Measurements from ENCODE around the gene MAMDC4.
"Not testable (repeated sequence)": the region's sequence is repeated elsewhere in the genome, so short reads cannot be mapped to it uniquely, and the experiment has no call there.

Gene MAMDC4

DNA sequence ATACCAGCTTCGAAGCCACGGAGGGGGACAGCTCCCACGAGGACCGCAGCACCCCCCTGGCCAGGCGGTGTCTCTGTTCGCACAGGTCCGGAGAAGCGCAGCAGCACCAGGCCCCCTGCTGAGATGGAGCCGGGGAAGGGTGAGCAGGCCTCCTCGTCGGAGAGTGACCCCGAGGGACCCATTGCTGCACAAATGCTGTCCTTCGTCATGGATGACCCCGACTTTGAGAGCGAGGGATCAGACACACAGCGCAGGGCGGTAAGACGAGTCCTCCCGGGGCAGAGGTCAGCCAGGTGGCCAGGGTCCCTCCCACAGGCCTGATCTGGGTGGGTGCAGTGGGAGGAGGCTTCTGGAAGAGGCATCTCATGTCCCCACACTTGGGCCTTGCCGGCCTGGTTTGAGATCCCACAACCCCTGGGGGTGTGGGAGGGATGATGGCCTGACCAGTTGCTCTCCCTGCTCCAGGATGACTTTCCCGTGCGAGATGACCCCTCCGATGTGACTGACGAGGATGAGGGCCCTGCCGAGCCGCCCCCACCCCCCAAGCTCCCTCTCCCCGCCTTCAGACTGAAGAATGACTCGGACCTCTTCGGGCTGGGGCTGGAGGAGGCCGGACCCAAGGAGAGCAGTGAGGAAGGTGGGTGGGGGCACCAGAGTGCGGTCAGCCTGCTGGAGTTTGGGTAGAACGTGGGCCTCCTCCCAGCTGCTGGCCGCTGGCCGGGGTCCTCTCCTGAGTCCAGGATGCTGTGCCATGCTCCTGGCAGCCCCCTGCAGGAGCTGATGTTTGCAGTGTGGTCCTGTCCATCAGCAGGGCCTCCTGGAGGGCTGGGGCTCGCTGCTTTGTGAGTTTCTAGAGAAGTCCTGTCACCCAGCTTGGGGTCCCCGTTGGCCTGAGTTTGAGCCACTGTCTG, 12.7 kb upstream of the MAMDC4 start:
- DNase-seq (ENCODE audit: low spot score) = no peak

DNA sequence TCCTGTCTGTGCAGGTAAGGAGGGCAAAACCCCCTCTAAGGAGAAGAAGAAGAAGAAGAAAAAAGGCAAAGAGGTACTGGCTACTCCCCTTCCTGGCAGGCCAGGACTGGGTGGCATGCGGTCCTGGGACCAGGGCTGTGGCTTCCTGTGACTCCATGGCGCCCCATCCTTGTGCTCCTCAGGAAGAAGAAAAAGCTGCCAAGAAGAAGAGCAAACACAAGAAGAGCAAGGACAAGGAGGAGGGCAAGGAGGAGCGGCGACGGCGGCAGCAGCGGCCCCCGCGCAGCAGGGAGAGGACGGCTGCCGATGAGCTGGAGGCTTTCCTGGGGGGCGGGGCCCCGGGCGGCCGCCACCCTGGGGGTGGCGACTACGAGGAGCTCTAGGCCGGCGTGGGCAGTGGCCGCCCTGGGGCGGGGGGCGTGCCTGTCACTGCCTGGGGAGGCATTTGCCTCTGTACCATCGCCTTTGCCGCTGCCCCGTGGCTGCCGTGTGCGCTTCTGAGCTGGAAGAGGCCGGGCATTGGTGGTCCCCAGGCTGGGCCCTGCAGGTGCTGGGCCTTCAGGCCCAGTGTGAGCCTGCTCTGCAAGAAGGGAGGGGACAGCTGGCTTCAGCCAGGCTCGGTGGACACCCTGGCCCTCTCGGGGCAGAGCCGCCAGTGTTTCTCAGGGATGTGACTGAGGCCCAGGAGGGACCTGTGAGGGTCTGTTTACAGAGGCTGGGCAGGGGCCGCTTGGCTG, 11.8 kb upstream of the MAMDC4 start:
- DNase-seq (ENCODE audit: low spot score) = no peak

DNA sequence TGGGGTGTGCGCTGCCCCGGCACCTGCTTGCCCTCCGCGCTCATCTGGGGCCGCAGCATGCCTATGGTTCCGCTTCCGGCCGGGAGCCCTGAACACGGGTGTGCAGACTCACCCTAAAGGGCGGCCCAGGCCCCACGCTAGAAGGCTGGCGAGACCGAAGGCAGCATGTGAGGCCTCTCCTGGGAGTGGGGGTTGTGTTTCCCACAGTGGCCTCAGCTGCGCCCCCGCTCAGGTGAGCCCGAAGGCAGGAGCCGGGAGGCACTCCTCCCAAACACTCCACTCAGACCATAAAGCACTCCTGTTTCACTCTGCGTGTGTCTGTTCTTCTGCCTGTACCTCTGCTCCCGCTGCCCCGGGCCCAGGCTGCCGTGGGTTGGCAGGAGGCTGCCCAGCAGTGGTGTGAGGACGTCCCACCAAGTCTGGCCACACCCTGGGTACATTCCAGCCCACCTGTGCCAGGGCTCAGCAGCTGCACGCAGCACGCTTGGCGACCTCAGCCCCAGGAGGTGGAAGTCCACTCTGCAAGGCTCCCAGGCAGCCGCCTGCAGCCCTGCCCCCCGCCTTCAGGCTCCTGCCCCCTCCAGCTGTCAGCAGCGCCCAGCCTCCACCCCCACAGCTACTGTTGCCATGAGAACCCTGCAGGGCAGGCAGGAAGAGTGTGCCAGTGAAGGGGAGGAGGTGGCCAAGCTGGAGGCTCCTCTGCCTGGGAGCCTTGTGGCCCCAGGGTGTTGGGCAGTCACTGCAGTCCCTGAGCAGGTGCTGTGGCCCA, 11.1 kb upstream of the MAMDC4 start:
- no peak for DNase-seq (ENCODE audit: low spot score)

DNA sequence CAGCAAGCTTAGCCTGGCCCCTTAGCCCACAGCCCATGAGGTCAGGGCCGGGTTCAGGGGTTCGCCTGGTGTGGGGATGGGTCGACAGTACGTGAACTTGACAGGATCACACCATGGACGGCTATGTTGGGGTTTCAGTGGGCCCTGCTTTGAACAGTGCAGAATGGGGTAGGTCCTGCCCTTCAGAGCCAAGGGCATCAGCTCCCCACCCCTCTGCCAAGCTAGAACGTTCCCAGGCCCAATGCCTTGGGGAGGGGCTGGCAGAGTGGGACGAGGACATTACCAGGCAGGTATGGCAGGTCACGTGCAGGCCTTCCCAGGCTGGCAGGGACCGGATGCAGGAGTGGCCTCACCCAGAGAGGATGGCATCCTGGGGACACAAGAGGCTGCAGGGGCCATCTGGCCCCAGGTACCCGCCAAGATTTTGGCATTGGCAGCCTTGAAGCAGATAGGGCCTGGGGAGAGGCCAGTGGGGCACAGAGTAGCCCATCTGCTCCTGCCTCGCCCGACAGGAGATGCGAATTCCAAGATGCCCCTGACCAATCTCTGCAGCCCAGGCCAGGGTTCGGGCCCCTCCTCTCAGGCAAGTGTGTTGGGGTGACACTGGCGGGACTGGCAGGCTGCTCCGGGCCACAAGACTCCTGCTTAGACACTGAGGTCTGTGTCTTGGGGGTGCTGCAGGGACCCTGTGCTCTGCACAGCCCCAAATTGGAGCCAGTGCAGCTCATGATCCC, 10.3 kb upstream of the MAMDC4 start:
- DNase-seq (ENCODE audit: low spot score) = not testable (repeated sequence)

DNA sequence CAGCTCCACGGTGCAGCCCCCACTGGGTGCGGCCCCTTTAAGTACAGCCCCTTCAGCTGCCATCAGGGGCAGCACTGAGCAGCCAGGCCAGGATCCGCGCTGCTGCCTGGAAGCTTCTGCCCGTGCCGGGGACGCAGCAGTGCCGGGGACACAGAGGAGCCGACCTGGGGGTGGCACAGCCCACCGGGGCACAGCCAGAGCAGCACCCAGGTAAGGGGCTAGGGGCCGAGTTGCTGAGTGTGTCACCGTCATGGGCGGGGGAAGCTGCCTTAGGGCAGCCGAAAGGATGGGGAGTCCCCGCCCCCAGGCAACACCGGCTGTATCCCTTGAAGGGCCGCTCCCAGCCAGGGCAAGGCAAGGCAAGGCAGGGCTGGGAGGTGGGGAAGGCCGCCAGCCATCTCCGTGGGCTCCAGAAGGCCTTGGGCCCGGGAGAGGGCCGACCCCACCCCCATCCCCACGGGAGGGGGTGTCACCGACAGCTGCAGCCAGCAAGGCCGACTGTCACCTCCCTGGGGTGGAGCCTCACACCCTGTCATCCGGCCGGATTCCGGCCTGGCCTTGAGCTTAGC, 9.7 kb upstream of the MAMDC4 start, which contains the start of gene AJM1:
Gene AJM1, plus strand, starts transcription at position 99 of the 569 bp plus-strand sequence. CDS start 1,937 bp downstream, outside the sequence.
- peak; percentile 79 for DNase-seq (ENCODE audit: low spot score)

DNA sequence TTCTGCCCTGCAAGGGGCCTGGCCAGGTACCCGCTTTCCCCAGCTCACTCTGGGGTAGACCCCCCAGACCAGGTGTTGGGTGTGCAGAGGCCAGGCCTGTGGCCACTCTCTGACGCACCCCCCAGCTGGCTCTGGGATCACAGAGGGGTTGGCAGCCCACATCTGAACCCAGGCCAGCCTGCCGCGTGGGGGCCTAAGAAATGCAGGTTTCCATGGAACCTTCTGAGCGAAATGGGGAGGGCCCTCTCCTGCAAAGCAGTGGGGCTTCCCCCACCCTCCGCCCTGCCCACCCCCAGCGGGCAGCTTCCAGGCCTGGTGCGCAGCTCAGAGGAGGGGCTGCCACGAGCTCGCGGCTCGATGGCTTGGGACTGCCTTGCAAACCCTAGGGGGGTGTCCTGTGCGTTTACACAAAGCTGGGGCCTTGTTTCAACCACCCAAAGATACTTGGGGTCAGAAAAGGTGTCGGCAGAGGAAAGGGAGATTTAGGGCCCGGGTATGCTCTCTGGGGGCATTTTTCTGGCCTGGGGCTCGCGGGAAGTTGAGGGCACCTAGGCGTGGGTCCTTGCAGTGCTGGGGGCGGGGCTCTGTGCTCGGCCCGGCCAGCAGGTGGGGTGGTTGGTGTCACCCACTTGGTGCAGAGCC, 8.9 kb upstream of the MAMDC4 start:
- not testable (repeated sequence) for DNase-seq (ENCODE audit: low spot score)

DNA sequence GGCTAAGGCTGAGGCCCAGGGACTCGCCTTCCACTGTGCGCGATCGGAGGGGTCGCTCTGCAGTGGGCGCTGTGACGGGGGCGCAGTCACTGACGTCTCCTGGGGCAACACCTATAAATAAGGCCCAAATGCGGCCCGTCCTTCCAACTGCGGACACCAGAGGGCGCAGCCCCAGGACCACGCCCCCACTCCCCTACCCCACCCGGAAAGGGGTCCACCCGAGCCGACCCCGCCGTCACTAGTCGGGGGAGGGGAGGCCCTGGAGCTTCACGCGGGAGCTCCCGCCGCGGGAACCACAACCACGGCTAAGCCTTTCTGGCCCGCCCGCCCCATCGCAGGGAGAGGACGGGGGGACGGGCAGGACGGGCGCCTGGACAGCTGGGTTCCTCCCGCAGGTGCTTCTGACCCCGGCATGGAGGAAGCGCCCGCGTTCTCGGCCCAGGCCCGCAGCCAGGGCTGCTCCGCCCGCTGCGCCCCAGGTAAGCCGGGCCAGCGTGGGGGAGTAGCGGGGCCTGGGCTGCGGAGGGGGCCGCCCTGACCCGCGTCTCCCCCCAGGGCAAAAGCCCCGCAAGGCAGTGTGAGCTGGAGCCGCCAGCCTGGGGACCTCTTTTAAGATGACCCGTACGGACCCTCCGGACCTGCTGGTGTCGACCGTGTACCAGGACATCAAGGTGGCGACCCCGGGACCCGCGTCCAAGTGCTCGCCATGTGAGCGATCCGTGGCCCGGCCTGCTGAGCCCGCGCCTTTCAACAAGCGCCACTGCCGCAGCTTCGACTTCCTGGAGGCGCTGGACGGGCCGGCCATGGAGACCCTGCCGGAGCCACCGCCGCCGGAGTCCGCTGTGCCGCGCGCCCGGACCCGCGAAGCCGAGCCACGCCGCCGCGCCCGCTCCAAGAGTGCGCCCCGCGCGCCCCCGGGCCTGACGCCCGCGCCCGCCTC, 8.1 kb upstream of the MAMDC4 start:
- DNase-seq (ENCODE audit: low spot score) = peak; percentile 59

DNA sequence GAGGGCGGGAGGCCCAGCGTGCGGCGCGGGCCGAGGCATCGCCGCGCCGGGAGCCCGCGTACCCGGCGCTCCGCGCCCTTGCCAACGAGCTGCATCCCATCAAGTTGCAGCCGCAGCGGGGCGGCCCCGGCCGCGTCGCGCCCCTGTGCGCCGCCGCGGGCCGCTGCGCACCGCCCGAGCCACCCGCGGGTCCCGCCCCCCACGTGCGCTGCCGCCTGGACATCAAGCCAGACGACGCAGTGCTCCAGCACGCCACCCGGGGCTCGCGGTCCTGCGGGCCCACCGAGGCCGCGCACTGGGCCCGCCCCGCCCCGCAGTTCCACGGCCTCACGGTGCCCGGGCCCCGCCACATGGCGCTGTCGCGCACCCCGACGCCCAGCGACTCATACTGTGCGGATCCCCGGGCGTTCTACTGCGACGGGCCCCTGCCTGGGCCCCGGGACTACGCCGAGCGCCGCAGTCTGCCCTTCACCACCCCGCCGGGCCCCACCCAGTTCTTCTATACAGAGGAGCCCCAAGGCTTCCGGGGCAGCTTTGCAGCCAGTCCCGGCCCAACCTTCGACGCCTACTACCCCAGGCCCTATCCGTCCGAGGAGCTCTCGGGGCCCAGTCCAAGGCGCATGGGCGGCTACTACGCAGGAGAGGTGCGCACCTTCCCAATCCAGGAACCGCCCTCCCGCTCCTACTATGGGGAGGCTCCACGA, 7.2 kb upstream of the MAMDC4 start:
- no peak for DNase-seq (ENCODE audit: low spot score)

DNA sequence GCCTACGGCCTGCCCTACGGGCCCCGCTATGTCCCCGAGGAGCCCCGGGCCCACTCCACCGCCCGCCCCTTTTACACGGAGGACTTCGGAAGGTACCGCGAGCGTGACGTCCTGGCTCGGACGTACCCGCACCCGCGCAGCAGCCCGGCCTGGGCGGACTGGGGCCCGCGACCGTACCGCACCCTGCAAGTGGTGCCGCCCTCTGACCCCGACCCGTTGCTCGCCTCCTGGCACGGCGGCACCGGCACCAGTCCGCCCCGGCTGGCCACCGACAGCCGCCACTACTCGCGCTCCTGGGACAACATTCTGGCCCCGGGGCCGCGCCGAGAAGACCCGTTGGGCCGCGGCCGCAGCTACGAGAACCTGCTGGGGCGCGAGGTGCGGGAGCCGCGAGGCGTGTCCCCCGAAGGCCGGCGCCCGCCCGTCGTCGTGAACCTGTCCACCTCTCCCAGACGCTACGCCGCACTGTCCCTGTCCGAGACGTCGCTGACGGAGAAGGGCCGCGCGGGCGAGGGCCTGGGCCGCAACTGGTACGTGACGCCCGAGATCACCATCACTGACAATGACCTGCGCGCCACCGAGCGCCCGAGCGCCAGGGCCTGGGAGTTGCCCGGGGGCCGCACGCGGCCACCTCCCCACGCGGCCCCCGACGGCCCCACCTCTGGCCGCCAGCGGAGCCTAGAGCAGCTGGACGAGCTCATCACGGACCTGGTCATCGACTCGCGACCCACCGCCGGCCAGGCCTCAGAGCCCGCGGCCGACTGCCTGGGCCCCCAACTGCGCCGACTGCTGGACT, 6.5 kb upstream of the MAMDC4 start:
- DNase-seq (ENCODE audit: low spot score) = no peak

DNA sequence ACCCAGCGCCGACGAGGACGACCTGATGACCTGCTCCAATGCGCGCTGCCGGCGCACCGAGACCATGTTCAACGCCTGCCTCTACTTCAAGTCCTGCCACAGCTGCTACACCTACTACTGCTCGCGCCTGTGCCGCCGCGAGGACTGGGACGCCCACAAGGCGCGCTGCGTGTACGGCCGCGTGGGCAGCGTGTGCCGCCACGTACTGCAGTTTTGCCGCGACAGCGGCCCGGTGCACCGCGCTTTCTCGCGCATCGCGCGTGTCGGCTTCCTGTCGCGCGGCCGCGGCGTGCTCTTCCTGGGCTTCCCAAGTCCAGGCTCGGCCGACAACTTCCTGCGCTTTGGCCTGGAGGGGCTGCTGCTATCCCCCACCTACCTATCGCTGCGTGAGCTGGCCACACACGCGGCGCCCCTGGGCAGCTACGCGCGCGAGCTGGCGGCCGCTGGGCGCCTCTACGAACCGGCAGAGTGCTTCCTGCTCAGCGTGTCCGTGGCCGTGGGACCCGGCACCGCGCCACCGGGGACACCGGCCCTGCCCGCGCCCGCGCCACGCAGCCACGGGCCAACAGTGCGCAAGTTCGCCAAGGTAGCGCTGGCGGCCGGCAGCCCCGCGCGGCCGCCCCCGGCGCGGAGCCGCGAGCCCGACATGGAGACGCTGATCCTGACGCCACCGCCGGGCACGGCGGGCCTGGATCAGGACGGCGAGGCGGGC, 5.6 kb upstream of the MAMDC4 start:
- no peak for DNase-seq (ENCODE audit: low spot score)

DNA sequence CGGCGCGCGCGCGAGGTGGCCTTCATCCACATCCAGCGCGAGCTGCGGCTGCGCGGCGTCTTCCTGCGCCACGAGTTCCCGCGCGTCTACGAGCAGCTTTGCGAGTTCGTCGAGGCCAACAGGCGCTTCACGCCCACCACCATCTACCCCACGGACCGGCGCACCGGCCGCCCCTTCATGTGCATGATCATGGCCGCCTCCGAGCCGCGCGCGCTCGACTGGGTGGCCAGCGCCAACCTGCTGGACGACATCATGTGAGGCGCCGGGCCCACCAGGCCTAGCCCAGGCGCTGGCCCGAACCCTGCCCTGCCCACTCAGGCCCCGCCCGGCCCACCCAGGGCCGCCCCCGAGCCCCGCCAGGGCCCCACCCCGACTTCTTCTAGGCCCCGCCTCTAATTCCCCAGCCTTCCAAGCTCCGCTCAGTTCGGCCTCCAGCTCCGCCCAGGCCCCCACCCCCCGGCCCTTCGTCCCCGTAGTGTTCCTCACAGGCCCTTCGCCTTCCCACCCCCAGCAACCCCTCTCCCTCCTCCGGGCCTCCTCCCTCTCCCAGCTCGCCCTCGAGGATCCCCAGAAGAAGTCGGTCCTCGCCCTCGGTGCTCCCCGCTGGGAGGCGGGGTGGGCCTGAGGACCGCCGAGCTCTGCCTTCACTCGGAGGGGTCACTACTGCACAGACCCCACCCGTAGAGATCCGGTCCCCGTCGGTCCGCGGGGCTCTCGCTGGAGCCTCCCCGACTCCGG, 4.9 kb upstream of the MAMDC4 start:
- peak; percentile 42 for DNase-seq (ENCODE audit: low spot score)

DNA sequence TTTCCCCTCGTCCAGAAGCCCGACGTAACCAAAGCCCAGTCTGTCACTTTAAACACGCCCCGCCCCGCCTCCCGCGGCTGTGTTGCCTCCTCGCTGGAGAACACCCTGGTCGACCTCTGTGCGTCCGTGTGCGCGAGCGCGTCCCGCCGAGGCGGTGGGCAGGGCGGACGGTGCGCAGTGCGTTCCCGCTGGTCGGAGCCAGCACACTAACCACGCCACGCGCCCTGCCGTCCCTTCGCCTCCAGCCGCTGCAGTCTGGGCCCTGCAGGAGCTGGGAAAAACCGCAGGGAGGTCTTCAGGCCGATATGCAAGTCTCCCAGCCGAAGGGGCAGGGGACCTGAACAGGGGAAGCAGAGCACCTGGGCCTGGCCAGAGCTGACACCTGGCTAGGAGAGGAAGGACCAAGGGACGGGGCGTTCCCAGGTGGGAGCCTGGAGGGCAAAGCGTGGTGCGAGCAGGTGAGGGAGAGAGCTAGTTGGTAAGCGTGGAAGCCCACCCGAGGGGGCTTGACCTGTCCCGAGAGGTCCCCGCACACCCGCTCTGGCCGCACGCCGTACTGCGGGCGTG, 4.2 kb upstream of the MAMDC4 start:
- peak; percentile 87 for DNase-seq (ENCODE audit: low spot score)

DNA sequence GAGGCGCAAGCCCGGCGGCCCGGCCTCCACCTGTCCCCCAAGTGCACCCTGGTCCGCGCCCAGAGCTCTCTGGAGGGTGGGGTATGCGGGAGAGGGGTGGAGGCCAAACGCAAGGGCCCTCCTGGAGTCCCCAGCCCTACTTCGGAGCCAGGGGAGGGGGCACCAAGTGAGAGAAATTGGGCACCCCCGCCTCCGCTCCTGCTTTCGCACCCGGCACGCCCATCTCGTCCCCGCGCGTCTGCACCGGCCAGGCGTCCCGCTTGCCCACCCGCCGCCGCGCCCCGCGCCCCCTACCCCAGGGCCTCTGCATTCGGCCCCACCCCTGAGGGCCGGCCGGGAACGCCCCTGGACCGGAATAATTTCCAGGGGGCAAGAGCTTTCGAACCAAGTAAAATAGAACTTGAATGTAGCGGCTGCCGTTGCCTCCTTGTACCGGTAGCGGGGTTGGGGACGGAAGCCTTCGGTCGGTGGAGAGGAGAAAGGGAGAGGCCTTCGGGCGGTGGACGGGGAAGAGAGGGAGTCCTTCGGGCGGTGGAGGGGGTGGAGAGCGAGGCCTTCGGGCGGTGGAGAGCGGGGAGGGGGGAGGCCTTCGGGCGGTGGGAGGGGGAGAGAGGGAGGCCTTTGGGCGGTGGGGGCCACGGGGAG, 3.6 kb upstream of the MAMDC4 start:
- peak; percentile 36 for DNase-seq (ENCODE audit: low spot score)

DNA sequence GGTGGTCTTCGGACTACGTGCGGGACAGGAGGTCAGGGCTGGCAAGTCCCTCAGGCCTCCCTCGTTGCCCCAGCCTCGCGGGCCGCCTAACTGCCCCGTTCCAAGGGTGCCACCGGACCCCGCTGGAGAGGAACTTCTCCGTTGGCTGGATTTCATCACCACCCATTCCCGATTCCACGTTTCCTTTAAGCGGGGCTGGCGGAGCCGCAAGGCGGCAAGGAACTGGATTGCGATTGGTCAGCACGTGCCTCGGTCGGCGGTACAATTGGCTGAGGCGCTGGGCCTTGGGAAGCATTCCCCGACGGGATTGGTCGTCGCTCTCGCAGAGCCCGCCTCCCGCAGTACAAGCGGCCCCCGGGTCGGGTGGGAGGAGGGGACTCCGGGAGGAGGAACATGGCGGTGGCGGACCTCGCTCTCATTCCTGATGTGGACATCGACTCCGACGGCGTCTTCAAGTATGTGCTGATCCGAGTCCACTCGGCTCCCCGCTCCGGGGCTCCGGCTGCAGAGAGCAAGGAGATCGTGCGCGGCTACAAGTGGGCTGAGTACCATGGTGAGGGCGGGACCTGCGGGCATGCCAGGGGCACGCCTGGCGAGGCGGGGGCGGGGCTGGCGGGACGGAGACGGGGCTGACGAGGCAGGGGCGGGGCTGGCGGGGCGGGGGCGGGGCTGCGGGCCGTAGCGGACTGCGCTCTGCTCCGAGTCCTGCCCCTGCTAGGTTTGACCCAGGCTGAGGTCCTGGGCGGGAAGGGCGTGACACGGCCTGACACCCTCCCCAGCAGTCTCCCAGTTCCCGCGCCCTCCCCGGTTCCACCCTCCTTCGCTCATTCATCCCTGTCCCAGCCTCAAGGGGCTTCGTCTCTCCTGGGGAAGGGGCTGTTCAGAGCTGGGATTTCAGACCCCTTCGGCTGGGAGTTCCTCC, 2.8 kb upstream of the MAMDC4 start, which contains the start of gene PHPT1:
Gene PHPT1, plus strand, starts transcription at position 372 of the 922 bp plus-strand sequence. Its CDS starts 22 bp downstream, at position 394.
- peak; percentile 99 for DNase-seq (ENCODE audit: low spot score)

All from activated CD4-positive, alpha-beta T cell treated with anti-CD3 and anti-CD28 coated beads, Interleukin-2, Interleukin-4, amounts not matched to agents 100 ng/mL and 50 ng/mL, durations not matched to agents 16 hours and 8 hours (primary cell).